ENCODE results near the gene ZNF511.

DNA sequence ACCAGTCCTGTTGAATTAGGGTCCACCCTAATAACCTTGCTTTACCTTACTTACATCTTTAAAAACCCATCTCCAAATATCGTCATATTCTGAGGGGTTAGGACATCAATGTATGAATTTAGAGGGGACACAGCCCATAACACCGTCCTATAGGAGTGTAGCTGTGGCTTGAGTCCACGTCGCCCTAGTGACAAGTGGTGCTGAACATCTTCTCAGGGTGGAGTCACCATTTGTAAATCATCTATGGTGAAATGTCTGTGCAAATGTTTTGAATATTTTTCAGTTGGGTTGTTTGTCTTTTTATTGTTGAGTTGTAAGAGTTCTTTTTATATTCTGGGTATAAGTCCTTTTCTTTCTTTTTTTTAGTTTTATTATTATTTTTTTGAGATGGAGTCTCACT is 33.3 kb downstream of the ZNF511 start:
- TF ChIP-seq, protein P1, sequence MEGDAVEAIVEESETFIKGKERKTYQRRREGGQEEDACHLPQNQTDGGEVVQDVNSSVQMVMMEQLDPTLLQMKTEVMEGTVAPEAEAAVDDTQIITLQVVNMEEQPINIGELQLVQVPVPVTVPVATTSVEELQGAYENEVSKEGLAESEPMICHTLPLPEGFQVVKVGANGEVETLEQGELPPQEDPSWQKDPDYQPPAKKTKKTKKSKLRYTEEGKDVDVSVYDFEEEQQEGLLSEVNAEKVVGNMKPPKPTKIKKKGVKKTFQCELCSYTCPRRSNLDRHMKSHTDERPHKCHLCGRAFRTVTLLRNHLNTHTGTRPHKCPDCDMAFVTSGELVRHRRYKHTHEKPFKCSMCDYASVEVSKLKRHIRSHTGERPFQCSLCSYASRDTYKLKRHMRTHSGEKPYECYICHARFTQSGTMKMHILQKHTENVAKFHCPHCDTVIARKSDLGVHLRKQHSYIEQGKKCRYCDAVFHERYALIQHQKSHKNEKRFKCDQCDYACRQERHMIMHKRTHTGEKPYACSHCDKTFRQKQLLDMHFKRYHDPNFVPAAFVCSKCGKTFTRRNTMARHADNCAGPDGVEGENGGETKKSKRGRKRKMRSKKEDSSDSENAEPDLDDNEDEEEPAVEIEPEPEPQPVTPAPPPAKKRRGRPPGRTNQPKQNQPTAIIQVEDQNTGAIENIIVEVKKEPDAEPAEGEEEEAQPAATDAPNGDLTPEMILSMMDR (IDR thresholded peaks at IDR 0.05; ENCODE audit: low read length), result no peak
- TF ChIP-seq EZH2phosphoT487 (IDR thresholded peaks at IDR 0.05; ENCODE audit: low read length), result no peak
- no peak for TF ChIP-seq EZH2 (optimal IDR thresholded peaks at IDR 0.05; ENCODE audit: low read depth, low read length)
